Measurements from ENCODE around the gene STX10.
"Not testable (repeated sequence)": the region's sequence is repeated elsewhere in the genome, so short reads cannot be mapped to it uniquely, and the experiment has no call there.

Gene STX10

DNA sequence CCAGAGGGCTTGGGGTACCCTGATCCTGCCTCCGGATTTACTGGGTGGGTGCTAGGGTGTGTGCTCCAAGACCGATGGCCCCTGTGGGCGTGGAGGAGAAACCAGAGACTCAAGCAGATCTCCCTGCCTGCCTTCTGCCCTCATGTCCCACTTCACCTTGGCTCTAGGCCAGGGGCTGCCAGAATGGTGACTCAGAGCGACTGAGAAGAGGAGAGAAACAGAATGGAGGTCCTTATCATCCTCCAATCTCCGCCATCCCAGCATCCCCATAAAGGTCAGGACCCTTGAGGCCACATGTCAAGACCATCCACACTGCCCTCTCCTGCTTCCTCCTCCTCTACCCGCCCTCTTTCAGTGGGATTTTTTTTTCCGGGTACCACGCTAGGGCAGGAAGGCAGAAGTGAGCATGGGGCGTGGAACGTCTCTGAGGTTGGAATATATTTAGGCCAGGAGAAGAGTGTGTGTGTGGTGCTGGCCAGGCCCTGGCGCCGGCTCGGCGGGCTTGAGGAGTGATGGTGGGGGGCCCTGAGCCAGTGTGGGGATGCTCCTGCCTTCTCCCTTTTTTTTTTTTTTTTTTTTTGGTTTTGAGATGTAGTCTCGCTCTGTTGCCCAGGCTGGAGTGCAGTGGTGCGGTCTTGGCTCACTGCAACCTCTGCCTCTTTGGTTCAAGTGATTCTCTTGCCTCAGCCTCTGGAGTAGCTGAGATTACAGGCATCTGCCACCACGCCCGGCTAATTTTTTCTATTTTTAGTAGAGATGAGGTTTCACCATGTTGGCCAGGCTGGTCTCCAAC, 22.4 kb upstream of the STX10 start:
- peak overlapping the region; percentile 92 for H3K4me3 Mint-ChIP-seq
- peaks cover 65% of the 10 kb centered on the region for H3K4me1 Mint-ChIP-seq (ENCODE audit: low read depth)
- H3K27ac Mint-ChIP-seq = peak overlapping the region; percentile 100
- H3K36me3 Mint-ChIP-seq = no peaks in the 10 kb centered on the region
- H3K27me3 Mint-ChIP-seq = no peaks in the 10 kb centered on the region
- H3K9me3 Mint-ChIP-seq (ENCODE audit: low read depth) = no peaks in the 10 kb centered on the region

DNA sequence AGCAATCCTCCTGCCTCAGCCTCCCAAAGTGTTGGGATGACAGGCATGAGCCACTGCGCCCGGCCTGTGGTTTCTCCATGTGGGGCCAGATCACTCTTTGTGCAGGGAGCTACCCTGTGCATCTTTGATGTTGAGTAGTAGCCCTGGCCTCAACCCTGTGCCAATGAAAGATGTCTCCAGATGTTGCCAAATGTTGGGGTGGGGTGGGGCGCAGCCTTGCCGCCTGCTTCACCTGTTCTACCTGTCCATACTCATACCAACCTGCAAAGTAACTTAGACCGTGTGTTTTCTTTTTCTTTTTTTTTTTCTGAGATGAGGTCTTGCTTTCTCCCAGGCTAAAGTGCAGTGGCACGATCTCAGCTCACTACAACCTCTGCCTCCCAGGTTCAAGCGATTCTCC, 21.0 kb upstream of the STX10 start:
- Mint-ChIP-seq H3K27ac (peak overlapping the region; percentile 100), H3K4me1 (ENCODE audit: low read depth) (peaks cover 75% of the 10 kb centered on the region), H3K9me3 (ENCODE audit: low read depth) (no peaks in the 10 kb centered on the region), H3K4me3 (peak overlapping the region; percentile 68), H3K36me3 (no peaks in the 10 kb centered on the region), H3K27me3 (no peaks in the 10 kb centered on the region)

DNA sequence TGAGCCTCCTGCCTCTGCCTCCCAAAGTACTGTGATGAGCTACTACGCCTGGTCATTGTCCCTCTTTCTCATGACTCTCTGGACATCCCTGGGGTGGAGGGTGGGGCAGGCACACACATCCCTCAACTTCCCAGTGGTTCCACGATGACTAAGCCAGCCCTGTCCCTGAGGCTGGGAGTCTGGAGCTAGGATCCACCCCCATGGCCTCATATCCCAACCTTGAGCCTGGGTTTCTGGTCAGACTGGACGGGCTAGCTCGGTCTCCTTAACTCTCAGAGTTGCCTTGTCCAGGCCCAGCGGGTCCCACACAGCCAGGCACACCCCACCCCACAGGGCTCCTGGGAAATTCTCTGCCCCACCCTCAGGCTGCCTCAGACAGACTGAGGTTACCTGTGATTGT, 19.6 kb upstream of the STX10 start:
- Mint-ChIP-seq H3K36me3 (no peaks in the 10 kb centered on the region), H3K27ac (peak overlapping the region; percentile 62), H3K27me3 (no peaks in the 10 kb centered on the region), H3K4me3 (peak overlapping the region; percentile 51), H3K4me1 (ENCODE audit: low read depth) (peaks cover 82% of the 10 kb centered on the region), H3K9me3 (ENCODE audit: low read depth) (no peaks in the 10 kb centered on the region)

DNA sequence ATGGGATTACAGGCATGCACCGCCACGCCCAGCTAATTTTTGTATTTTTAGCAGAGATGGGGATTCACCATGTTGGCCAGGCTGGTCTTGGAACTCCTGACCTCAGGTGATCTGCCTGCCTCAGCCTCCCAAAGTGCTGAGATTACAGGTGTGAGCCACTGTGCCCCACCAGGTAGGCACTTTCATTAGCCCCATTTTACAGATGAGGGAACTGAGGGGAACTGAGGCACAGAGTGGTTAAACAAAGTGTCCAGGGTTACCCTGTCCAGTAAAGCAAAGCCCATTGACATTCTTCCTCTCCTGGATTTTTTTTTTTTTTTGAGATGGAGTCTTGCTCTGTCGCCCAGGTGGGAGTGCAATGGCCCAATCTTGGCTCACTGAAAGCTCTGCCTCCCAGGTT, 16.0 kb upstream of the STX10 start:
- Mint-ChIP-seq H3K4me1 (ENCODE audit: low read depth) (peaks cover 77% of the 10 kb centered on the region), H3K27ac (peak overlapping the region; percentile 50)
- H3K27me3 Mint-ChIP-seq; H3K4me3 Mint-ChIP-seq; H3K9me3 Mint-ChIP-seq (ENCODE audit: low read depth); H3K36me3 Mint-ChIP-seq: not testable (repeated sequence)

DNA sequence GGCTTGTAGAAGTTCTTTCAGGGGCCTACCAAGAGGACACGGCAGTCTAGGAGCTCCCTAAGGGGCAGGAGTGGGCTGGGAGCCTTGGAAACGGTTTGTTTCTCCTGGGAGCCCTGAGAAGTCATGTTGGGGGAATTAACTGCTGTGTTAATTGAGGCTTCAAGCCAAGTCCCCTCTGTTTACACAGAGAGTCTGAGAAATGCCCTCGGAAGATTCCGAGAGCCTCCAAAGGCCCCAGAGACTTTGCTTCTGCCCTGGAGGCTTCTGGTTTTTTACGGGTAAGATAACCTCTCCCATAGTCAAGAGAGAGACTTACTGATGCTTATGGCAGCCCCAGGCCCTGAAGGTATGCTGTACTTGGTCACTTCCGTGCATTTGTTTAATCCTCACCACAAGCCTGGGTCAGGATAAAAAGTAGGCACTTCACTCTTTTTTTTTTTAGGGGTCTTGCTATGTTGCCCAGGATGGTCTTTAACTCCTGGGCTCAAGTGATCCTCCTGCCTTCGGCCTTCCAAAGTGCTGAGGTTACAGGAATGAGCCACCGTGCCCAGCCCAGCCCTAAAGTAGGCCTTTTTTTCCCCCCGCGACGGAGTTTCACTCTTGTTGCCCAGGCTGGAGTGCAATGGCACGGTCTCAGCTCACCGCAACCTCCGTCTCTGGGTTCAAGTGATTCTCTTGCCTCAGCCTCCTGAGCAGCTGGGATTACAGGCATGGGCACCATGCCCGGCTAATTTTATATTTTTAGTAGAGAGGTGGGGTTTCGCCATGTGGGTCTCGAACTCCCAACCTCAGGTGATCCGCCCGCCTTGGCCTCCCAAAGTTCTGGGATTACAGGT, 15.2 kb upstream of the STX10 start:
- Mint-ChIP-seq H3K4me3 (no peak overlapping the region), H3K27me3 (no peaks in the 10 kb centered on the region), H3K27ac (peak overlapping the region; percentile 83), H3K36me3 (no peaks in the 10 kb centered on the region), H3K4me1 (ENCODE audit: low read depth) (peaks cover 76% of the 10 kb centered on the region), H3K9me3 (ENCODE audit: low read depth) (no peaks in the 10 kb centered on the region)

DNA sequence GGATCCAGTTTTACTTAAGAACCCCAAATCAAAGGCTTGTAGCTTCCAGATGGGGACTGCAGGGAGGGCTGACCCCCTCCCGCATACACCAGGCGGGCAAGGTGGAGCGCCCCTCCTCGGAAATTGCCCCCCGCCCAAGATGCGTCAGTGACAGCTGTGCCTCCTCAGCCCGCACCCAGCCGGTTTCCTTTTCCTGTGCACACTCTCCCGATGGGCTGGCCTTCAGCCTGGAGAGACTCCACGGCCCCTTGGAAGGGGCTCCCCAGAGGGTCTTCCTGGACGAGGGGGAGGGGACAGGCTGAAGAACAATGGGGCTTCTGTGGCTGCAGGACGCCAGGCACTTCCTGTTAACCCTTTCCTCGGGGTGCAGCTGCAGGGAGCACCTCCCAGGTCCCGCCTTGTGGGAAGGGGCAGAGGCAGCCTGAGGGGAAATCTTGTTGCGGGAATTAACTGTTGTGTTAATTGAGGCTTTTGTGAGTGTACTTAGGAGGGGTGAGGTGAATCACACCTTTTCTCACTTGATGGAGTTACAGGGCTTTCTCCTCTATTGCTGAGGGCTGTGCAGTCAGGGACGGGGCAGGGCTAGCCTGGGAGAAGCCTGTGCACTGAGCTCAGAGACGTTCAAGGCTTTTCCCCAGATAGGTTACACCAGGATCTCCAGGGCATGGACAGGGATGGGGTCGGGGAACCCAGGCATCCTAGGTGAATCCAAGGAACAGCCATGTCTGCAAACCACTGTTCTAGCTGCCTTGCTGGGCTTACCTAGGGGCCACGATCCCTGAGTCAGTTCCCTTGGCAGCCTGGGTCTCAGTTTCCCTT, 14.4 kb upstream of the STX10 start:
- Mint-ChIP-seq H3K27me3 (no peaks in the 10 kb centered on the region), H3K4me1 (ENCODE audit: low read depth) (peaks cover 73% of the 10 kb centered on the region), H3K9me3 (ENCODE audit: low read depth) (no peaks in the 10 kb centered on the region), H3K36me3 (no peaks in the 10 kb centered on the region), H3K4me3 (peak overlapping the region; percentile 83), H3K27ac (peak overlapping the region; percentile 83)

DNA sequence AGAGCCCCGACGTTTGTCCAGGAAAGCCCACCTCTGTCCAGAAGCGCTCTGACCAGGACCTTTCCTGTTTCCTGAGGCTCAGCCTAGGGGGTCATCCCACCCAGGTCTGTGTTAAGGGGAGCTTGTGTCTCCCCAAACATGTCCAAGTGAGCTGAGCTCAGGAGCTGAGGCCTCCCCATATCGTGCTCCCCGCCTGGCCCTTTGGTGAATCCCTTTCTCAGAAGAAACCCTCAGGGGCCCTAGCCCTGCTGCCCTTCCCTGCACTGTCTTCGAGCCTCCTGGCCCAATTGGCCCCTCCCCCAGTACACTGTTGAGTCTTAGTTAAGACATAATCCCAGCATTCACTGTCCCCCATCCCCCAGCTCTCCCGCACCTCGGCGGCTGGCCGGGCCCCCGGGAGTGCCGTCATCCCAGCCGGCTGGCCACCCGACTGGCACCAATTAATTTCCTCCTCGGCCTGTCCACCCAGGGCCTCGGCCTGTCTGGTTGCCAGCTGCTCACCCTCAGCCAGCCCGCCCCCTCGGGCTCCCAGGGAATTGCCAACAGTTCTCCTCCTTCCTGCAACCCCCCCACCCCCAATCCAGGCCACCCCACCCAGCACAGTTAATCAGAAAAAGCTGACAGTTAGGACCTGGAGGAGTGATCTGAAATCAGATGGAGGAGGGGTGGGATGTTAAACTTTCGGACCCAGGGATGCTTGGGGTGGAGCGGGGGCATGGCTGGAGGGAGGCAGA, 13.6 kb upstream of the STX10 start:
- no peaks in the 10 kb centered on the region for H3K9me3 Mint-ChIP-seq (ENCODE audit: low read depth)
- H3K27ac Mint-ChIP-seq = peak overlapping the region; percentile 84
- H3K27me3 Mint-ChIP-seq = no peaks in the 10 kb centered on the region
- peak overlapping the region; percentile 83 for H3K4me3 Mint-ChIP-seq
- no peaks in the 10 kb centered on the region for H3K36me3 Mint-ChIP-seq
- H3K4me1 Mint-ChIP-seq (ENCODE audit: low read depth) = peaks cover 66% of the 10 kb centered on the region

DNA sequence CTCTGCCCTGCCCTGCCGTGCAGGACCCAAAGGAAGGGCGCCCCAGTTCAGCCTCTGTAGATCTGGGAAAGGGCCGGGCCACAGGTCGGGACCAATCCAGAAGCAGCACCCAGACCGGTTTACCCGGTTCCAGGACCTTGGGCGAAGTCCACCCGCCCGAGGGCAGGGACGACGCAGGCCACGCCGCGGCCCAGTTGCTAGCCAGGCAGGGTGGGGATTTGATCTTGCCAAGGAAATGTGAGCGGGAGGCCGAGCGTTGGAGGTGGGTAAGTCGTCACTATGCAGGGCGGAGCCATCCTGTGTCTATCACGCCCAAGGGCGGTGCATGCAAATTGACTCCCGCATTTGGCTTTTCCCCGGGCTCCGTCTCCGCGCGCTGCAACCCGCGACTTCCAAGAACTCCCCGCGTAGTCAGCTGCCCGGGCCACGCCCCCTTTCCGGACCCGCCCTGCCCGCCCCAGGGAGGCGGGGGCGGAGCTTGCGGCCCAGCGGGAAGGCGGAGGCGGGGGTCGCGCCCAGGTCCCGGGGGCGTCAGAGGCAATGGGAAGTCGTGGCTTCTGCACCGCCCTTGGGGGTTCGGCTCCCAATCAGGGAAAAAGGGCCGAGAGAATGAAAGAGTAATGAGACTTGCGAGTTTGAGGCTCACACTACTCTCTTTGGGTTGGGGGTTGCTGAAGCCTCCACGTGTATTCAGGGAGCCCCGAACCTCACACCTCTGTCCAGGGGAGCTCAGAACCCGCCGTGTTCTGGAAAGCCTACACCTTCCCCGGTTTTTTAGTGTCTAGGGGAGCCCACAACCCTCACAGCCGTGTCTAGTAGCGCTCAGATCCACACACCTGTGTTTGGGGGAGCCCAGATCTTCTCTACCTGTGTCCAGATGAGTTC, 12.8 kb upstream of the STX10 start:
- no peaks in the 10 kb centered on the region for H3K27me3 Mint-ChIP-seq
- peaks cover 67% of the 10 kb centered on the region for H3K4me1 Mint-ChIP-seq (ENCODE audit: low read depth)
- peak overlapping the region; percentile 86 for H3K27ac Mint-ChIP-seq
- peak overlapping the region; percentile 83 for H3K4me3 Mint-ChIP-seq
- no peaks in the 10 kb centered on the region for H3K9me3 Mint-ChIP-seq (ENCODE audit: low read depth)
- no peaks in the 10 kb centered on the region for H3K36me3 Mint-ChIP-seq

DNA sequence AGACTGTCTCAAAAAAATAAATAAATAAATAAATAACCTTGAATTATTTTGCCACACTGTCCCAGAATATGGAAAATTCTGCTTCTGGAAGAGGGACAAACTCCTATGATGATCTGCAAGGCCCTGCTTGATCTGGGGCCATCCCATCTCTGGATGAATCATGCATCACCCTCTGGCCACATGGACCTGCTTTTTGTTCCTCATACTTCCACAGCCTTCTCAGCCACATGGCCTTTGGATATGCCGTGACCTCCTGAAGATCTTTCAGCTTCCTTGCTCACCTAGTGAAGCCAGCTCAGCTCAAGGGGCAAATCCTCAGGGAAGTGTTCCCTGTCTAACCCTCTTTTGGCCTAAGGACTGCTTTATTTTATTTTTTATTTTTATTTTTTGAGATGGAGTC, 10.4 kb upstream of the STX10 start:
- Mint-ChIP-seq H3K27me3 (no peaks in the 10 kb centered on the region), H3K36me3 (no peaks in the 10 kb centered on the region), H3K4me1 (ENCODE audit: low read depth) (peaks cover 65% of the 10 kb centered on the region), H3K9me3 (ENCODE audit: low read depth) (no peaks in the 10 kb centered on the region), H3K4me3 (peak overlapping the region; percentile 32), H3K27ac (peak overlapping the region; percentile 84)

DNA sequence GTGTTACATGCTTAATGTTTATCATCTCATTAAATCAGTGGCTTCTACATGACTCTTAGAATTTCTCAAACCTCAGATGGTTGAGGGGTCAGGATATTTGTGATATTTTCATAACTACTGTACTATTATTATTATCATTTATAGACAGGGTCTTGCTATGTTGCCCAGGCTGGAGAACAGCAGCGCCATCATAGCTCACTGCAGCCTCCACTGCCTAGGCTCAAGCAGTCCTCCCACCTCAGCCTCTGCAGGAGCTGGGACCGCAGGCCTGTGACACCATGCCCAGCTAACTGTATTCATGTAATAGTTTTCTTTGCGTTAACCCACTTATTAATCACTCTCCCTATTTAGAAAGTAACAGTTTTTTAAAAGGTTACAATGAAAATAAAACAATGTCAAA, 9.5 kb upstream of the STX10 start:
- Mint-ChIP-seq H3K36me3 (no peaks in the 10 kb centered on the region), H3K9me3 (ENCODE audit: low read depth) (no peaks in the 10 kb centered on the region), H3K27me3 (no peaks in the 10 kb centered on the region), H3K4me3 (no peak overlapping the region), H3K4me1 (ENCODE audit: low read depth) (peaks cover 61% of the 10 kb centered on the region), H3K27ac (peak overlapping the region; percentile 88)

DNA sequence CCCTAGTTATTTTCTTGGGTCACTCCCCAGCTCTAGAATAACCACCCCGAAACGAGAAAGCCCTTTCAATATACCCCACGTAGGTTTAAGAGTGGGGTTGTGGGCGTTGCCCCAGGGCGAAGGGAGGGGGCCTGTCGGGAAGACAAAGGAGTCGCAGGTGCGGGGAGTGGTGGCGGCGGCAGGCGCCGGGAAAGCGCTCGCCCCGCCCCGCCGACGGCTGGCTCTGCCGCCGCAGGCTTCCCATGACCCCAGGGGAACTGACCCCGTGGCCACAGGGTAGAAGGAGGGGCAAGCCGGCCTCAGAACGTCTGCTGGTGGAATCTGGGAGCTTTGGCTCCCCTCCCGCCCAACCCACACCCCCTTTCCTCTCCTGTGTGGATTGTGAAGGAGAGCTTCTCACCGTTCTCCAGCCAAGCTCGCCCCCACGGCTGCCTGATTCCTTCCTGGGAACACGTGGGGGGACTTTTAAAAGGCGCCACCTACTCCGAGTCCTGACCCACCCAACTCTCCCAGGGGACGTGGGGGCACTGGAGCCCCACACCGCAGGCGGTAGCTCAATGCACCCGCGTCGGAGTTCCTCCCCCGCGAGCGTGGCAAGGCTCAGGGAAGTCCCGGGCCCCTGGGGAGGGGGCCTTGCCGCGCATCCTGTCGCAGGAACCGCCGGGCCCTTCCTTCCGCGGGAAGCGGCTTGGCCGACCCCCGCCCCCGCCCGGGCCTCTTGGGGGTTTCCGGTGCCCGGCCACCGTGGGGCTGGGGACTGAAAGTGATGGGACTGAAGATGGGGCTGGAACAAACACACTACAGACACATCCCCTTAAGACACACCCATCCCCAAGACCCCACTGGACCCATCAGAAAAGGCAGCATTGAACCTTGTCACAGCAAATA, 5.5 kb upstream of the STX10 start:
- Mint-ChIP-seq H3K4me3 (peak overlapping the region; percentile 98), H3K27me3 (no peaks in the 10 kb centered on the region), H3K27ac (peak overlapping the region; percentile 97), H3K9me3 (ENCODE audit: low read depth) (no peaks in the 10 kb centered on the region), H3K36me3 (peaks cover 7% of the 10 kb centered on the region), H3K4me1 (ENCODE audit: low read depth) (peaks cover 37% of the 10 kb centered on the region)

DNA sequence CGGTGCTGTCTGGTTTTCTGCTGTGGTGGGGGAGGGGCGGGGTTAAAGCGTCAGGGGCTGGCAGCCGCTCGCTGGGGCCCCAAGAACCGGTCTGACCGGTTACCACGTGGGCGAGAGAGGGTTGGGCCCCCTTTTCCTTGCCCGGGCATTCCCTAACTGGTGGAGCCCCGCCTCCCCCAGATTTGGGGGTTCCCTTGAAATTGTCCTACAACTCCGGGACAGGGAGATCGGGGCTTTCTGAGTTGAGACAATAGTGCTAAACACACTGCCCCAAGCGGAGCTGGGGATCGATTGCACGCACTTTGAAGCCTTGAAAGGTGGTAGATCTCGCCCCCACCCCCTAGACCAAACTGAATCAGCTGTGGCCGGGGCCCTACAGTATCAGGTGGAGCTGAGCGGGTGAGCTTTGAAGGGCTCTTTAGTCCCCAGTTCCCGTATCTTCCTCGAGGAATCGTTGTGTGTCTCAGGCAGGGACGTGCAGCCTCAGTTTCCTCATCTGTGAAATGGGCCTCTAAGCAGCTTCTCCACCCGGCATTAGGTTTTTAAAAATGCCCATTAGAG, 4.8 kb upstream of the STX10 start:
- no peaks in the 10 kb centered on the region for H3K9me3 Mint-ChIP-seq (ENCODE audit: low read depth)
- H3K36me3 Mint-ChIP-seq = peaks cover 7% of the 10 kb centered on the region
- peaks cover 33% of the 10 kb centered on the region for H3K4me1 Mint-ChIP-seq (ENCODE audit: low read depth)
- no peaks in the 10 kb centered on the region for H3K27me3 Mint-ChIP-seq
- peak overlapping the region; percentile 98 for H3K4me3 Mint-ChIP-seq
- peak overlapping the region; percentile 97 for H3K27ac Mint-ChIP-seq

Data from activated naive CD8-positive, alpha-beta T cell (primary cell).